Esophagus squamous epithelium (tissue), 4 donors: ENCODE measurements around the gene OR8B3.

Experiments
- POLR2A ChIP-seq, 4 donors: fragments of 450-650 bp; IDR thresholded peaks; one replicate each; pipeline ENCODE4 v1.6.1; 2017; ENCODE audit warnings: antibody characterized with exemption in 4 of 4, mild to moderate bottlenecking in 4 of 4, moderate library complexity in 3 of 4
- TF ChIP-seq, protein P1 (sequence below), 6 experiments: fragments of 450-650 bp in 4 of 6; fragments of 200-600 bp in 2 of 6; sonication (generic) in 2 of 6; IDR thresholded peaks; one replicate each; pipeline ENCODE4 v1.5.1; 2016 to 2019; ENCODE audit warnings: antibody characterized with exemption in 6 of 6, mild to moderate bottlenecking in 4 of 6, moderate library complexity in 4 of 6

DNA sequence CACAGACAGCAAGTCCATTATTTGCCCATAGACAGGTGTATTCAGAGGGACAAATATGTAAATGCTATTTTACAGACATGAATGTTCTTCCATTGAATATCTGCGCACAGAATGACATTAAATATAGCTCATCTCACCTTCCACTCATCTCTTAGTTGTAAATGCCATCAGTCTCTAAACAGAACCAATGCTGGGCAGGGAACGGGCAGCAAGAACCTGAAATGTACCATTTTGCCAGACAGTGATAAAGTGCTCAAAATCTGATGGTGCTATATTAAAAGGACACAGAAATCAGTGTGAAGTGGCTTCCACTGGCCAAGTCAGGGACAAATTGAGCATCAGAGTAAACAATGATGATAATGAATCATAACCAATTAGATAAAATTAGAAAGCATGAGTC is 35.9 kb upstream of the OR8B3 start:
- TF ChIP-seq, protein P1, sequence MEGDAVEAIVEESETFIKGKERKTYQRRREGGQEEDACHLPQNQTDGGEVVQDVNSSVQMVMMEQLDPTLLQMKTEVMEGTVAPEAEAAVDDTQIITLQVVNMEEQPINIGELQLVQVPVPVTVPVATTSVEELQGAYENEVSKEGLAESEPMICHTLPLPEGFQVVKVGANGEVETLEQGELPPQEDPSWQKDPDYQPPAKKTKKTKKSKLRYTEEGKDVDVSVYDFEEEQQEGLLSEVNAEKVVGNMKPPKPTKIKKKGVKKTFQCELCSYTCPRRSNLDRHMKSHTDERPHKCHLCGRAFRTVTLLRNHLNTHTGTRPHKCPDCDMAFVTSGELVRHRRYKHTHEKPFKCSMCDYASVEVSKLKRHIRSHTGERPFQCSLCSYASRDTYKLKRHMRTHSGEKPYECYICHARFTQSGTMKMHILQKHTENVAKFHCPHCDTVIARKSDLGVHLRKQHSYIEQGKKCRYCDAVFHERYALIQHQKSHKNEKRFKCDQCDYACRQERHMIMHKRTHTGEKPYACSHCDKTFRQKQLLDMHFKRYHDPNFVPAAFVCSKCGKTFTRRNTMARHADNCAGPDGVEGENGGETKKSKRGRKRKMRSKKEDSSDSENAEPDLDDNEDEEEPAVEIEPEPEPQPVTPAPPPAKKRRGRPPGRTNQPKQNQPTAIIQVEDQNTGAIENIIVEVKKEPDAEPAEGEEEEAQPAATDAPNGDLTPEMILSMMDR (IDR thresholded peaks at IDR 0.05) = no peak
- TF ChIP-seq POLR2A (IDR thresholded peaks at IDR 0.05) = no peak
